GM18868 (cell line): ENCODE measurements around the gene NBEA.
"Not testable (repeated sequence)": the region's sequence is repeated elsewhere in the genome, so short reads cannot be mapped to it uniquely, and the experiment has no call there.

ENCODE experiments used
- ATAC-seq: cut with Tn5 transposase; IDR thresholded peaks from one replicate; pipeline ENCODE4 v1.9.1; 2021; ENCODE audit warnings: mild to moderate bottlenecking, moderate library complexity; ENCODE audit not compliant: unreplicated experiment

Gene NBEA

GRCh38 chr13:34941835-34942731 lies at the start of gene NBEA:
Gene NBEA, plus strand, starts transcription at chr13:34942270. Its CDS starts 551 bp downstream, at chr13:34942821.
- ATAC-seq: peak; percentile 72

DNA sequence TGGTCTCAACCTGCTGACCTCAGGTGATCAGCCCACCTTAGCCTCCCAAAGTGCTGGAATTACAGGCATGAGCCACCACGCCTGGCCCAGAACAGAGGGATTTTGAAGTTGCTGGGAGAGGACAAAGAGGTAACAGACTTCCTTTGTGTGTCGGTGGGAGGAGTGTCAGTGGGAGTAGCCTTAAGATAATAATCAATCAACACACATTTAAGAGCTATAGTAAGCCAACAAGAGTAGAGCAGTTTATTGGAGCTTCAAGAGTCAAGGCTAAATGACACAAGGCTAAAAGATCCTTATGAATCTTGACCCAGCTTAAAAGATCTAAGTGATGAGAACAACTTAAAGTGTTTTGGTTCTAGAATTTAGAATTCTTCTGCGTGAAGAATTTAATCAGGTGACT lies 47.3 kb upstream of the NBEA start:
- no peak for ATAC-seq

DNA sequence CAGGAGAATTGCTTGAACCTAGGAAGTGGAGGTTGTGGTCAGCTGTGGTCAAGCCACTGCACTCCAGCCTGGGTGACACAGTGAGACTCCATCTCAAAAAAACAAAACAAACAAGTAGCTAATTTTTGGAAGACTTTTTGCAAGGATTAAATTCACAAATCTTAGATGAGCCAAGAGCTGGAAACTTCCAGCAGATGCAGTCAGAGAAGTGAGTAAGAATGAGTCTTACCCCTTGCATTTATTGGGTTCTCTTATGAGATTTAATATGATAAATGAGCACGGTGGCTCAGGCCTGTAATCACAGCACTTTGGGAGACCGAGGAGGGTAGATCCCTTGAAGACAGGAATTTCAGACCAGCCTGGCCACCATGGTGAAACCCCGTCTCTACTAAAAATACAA lies 44.9 kb upstream of the NBEA start:
- no peak for ATAC-seq

GRCh38 chr13:34899888-34900287 lies 42.2 kb upstream of the NBEA start:
- no peak for ATAC-seq

GRCh38 chr13:34900288-34900739 lies 41.8 kb upstream of the NBEA start:
- no peak for ATAC-seq

GRCh38 chr13:34901572-34901971 lies 40.5 kb upstream of the NBEA start:
- no peak for ATAC-seq

DNA sequence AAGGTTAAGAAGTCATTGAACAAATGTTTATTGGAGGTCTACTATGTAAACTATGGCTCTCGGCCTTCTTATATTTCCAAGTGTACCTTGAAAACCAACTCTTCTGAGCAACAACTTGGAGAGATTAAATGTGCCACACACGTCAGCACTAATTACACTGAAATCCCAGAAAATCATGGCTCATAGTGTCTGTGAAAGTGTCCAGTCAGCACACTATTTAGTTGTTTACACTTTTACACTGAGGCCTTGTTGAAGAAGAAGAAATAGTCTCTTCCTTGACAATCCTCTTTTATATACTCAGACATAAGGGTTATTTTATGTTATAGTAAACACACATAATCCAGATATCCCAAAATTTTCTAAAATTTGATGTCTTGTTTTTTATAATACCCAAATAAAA lies 30.9 kb upstream of the NBEA start:
- ATAC-seq: no peak

- ATAC-seq: no peak
These were observed 29.0 kb upstream of the NBEA start for GRCh38 chr13:34913040-34913439.

DNA sequence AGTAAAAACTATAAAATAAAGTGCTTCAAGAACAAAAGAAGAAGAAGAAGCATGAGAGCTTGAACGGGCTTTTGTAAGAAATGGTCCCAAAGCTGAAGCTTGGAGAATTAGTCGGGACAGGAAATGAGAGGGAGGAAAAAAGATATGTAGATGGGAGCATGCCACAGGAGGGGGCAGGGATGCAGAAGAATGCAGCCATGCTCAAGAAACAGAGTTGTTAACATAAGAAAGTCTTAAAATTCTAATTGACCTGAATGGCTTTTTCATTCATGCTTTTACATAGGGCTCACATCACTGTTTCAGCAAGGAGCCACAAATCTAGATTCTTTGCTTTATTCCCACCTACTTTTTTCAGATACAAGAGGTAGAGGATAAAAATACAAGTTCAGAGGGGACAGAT lies 27.7 kb upstream of the NBEA start:
- no peak for ATAC-seq

- ATAC-seq: no peak
These were observed 15.6 kb upstream of the NBEA start for GRCh38 chr13:34926508-34926907.

DNA sequence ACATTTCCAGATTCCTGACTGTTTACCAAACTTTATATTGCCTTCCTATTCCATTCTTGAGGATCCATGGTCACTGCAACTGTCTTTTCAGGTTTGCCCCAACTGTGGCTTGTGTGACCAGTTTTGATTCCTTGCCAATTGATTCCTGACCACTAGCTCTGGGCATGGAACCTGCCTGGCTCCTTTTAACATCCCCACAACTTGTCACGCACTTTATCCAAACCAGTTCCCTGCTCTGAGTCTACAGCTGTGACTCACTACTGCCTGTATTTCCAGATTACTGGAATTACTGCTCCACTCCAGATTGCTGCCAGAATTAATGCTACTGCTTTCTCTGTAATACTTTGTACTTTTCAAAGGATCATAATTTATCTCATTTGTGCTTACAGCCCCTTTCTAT lies 13.4 kb upstream of the NBEA start:
- not testable (repeated sequence) for ATAC-seq

- ATAC-seq: no peak
These were observed 10.5 kb upstream of the NBEA start for GRCh38 chr13:34931572-34931971.

DNA sequence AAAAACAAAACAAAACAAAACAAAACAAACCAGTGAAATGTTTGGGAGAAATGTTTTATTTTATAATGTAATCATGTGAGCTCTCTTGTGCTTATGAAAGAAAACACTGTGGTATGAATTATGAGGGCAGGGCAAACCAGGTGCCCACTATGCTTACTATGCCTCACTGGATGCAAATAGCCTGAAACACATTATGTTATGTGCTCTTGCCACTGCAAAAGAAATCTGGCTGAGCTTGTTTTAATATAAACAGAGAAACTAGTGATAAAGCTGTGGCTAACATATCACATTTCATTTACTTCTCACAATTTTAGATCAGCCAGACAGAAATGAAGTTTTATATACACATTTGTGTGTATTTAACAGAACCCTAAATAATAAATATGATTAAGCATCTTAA lies 8.7 kb upstream of the NBEA start:
- ATAC-seq: no peak

GRCh38 chr13:34933786-34934185 lies 8.3 kb upstream of the NBEA start:
- no peak for ATAC-seq

GRCh38 chr13:34935841-34936240 lies 6.2 kb upstream of the NBEA start:
- no peak for ATAC-seq

DNA sequence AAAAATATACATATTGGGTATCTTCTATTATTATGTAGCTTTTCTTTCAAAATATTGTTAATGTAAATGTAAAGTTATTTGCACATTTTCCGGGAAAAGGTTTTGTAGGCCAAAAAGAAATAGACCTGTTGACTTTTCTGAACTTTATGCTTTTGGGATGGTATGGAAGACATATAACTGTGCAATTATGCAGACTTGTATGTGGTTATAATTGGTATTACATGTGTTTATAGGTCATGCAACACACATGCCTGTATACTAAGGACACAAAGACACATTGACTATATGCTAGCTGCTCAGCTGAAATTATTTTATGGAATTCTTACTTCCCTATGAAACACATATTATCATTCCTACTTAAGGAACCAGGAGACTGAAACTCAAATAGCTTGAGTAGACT lies 2.3 kb upstream of the NBEA start:
- ATAC-seq: no peak

DNA sequence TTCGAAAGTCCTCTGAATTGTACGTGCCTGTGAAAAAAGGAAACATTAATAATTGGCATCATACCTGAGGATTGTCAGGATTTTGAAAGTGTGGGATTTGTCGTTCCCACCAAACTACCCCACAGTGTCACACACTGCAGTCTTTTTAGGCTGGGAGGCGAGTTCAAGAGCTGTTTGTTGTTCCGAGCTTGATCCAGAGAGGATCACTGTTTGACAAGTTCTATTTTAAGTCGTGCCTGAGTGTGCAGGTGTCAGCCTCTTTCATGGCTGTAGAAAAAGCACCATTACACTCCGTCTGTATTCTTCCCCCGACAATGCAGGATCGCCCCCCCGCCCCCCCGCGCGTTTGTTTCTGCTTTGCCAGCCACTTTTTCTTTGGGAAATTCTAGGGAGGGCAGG lies 635 bp upstream of the NBEA start:
- no peak for ATAC-seq

GRCh38 chr13:34942732-34943435 lies 814 bp downstream of the NBEA start:
- ATAC-seq: no peak

DNA sequence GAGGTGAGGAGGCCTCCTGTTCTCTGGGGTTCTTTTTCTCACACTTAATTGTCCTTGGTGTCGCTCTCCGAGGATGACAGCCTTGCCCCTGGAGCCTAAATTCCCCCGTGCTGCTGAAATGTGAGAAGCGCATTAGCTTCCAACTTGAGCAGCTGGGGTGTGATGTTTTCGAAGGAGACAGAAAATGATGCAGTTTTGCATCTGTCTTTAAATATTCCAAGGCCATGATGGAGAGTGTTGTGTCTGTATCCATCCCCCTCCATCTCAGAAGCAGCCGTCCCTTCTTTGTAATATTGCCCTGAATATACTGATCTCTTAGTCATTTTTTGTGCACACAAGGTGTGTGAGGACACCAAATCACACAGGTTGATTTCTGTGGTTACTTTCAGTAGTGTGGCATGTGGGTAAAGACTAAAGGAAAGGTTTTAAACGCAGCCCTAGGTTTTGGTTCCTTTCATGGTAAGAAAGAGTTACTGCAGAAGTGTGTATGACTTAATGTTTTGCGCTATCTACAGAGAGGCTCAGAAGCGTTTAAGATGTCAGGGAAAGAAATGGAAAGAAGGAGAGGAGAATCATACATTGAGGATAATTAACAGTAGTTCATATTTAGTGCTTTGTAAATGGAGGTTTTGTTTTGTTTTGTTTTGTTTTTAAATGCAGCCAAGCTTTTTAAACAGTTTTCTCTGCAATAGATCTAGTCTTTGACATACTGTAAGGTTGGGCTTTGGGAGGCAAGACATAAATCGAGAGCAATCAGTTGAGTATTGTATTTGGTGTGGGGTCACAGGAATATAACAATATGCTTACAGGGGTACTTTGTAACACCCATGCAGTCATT lies 1.6 kb downstream of the NBEA start:
- ATAC-seq: peak; percentile 29

DNA sequence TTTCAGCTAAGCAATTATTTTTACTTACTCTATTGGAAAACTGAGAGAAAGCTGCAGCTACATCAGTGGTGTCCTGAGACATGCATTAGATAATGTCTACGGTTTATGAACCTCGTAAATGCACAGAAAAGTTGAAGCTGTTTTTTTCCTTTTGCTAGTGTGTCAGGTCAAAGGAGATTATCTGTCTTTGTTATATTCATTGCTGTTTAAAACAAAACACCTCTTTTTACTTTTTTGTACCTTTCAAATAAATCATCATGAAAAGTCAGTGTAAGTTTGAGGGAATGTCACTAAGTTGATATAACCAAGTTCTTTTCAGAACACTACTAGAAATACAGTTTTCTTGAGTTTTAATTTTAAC lies 2.2 kb downstream of the NBEA start:
- no peak for ATAC-seq

DNA sequence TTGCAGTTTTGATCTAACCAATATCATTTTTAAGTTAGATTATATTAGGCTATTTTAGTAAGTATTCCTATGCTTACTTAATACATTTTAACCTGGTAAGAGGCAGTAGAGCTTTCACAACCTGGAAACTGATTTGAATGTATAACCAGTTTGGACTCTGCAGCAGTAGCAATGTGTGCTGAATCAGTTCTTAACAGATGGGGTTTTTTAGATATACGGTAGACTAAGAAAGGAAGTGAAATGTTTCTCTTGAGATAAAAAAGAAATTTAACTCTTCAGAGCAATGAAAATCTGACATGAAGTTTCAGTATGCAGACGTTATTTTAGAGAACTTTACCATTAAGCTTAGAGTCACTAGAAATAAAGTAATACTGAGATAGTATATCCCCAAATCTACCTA lies 2.7 kb downstream of the NBEA start:
- ATAC-seq: peak; percentile 36
